AG09309 (cell line): Measurements from ENCODE around the gene GLB1L2.

Experiments used
- DNase-seq: peaks from one replicate; pipeline ENCODE4 v3.0.0-alpha.2; 2010; ENCODE audit warnings: low read depth
- H3K4me3 ChIP-seq: 2 replicates; pipeline ENCODE4 v1.5.1; 2011; ENCODE audit warnings: mild to moderate bottlenecking, low read depth, low read length, moderate library complexity; ENCODE audit not compliant: control insufficient read depth
- TF ChIP-seq, protein P1 (sequence below): IDR thresholded peaks from 2 replicates; pipeline ENCODE4 v1.5.1; 2011; ENCODE audit warnings: mild to moderate bottlenecking, low read depth, low read length, inconsistent platforms; ENCODE audit not compliant: insufficient read depth, control insufficient read depth; ENCODE audit errors: missing control alignments

Gene GLB1L2

GRCh38 chr11:134382257-134382656, 50.5 kb downstream of the GLB1L2 start:
- H3K4me3 ChIP-seq: no peak overlapping the region
- TF ChIP-seq, protein P1, sequence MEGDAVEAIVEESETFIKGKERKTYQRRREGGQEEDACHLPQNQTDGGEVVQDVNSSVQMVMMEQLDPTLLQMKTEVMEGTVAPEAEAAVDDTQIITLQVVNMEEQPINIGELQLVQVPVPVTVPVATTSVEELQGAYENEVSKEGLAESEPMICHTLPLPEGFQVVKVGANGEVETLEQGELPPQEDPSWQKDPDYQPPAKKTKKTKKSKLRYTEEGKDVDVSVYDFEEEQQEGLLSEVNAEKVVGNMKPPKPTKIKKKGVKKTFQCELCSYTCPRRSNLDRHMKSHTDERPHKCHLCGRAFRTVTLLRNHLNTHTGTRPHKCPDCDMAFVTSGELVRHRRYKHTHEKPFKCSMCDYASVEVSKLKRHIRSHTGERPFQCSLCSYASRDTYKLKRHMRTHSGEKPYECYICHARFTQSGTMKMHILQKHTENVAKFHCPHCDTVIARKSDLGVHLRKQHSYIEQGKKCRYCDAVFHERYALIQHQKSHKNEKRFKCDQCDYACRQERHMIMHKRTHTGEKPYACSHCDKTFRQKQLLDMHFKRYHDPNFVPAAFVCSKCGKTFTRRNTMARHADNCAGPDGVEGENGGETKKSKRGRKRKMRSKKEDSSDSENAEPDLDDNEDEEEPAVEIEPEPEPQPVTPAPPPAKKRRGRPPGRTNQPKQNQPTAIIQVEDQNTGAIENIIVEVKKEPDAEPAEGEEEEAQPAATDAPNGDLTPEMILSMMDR: no peak
- DNase-seq: no peak

DNA sequence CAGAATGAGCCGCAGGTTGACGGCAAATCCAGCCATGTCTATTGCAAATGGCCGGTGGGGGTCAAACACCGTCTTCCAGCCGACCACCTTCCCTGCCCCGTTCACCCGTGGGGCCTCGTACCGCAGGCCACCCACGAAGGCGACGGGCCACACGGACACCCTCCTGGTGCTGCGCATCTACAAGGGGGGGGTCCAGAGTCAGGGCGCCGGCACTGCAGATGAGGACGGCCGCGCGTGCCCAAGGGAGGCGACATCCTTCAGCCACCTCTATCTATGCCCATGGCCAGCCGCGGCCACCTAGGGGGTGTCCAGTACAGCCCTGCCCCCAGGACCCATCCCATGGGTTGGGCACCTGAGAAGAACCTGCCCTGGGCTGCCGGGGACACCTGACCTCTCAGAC, 51.0 kb downstream of the GLB1L2 start:
- TF ChIP-seq, protein P1: no peak
- no peak for DNase-seq
- no peak overlapping the region for H3K4me3 ChIP-seq

GRCh38 chr11:134383576-134384221, 51.9 kb downstream of the GLB1L2 start:
- TF ChIP-seq, protein P1: no peak
- DNase-seq: no peak
- no peak overlapping the region for H3K4me3 ChIP-seq

GRCh38 chr11:134384406-134384805, 52.6 kb downstream of the GLB1L2 start:
- H3K4me3 ChIP-seq: no peak overlapping the region
- TF ChIP-seq, protein P1: no peak
- DNase-seq: no peak

GRCh38 chr11:134385171-134385570, 53.4 kb downstream of the GLB1L2 start:
- TF ChIP-seq, protein P1: no peak
- no peak for DNase-seq
- H3K4me3 ChIP-seq: no peak overlapping the region

DNA sequence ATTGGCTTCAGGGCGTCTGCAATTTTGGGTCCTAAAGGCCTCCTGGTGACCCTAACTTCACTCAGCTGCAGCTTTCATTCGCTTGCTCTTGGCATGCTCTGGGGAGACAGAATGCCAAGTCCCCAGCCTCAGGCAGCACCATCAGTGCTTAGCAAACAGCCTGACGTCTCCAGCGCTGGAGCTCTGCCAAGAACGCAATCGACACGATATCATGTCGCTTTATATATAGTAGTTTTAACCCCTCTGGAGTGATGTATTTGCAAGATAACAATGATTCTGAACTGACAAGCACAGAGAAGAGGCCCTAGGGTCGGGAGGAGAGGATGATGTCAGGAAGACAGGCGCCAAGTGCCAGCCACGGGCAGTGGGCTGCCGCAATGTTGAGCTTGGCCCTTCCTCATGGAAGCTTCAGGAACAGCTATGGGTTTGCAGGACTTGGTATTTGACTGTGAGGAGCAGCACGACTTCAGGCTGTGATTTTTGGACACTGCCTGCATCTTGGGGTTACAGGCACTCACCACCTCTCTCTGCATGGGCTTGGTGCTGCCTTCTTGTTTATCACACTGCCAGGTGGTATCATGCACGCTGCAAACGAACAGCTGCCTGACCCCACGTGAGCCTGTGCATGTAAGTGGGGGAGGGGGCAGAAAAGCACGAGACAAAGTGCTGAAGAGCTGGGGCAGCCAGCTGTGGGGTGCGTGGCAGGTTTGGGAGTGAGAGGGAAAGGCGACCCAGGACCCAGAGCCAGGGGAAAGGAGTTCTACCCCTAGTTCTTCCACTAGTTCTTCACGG, 54.2 kb downstream of the GLB1L2 start:
- no peak overlapping the region for H3K4me3 ChIP-seq
- TF ChIP-seq, protein P1: no peak
- no peak for DNase-seq
